Smooth muscle cell of the brain vasculature (primary cell): ENCODE results near the gene KRT79.
"Not testable (repeated sequence)": the region's sequence is repeated elsewhere in the genome, so short reads cannot be mapped to it uniquely, and the experiment has no call there.

Experiments
- DNase-seq: peaks from one replicate; pipeline ENCODE4 v3.0.0-alpha.2; 2012; ENCODE audit warnings: low read depth, low spot score

Gene KRT79

DNA sequence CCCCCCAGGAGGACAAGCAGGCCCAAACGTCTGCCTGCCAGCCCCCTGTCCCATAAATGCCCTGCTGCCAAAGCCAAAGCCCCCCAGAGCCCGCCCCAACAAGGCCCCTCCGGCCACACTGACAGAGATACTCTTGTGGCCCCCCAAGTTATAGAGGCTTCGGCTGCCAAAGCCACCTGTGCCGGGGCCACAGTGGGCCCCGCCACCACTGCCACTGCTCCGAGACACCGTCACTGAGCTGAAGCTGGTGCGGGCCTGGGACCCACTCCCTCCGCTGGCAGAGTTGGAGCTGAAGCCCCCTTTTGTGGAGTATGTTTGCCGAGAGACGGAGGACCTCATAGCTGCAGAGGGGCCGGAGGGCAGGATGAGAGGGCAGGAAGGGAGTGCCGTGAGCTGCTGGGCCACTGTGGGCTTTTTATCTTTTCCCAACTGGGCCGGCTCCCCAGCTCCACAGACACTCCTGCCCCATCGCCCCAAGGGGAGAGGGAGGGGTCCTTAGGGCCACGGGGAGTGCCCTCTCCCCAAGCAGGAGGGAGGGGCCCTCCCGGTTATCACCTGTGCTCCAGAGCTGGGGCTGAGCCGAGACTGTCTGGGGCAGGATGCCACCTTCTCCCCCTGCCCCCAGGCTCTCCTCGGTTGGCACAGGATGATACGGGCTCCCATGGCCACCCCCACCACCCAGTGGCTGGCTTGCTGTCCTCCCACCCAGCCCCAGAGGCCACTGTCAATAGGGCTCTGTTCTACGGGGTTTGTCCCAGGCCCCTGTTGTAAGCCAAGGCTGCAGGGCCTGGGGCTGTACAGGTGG is at the start of gene KRT79:
Gene KRT79, minus strand, starts transcription at position 390 of the 805 bp plus-strand sequence. Its CDS starts 51 bp downstream, at position 339.
- DNase-seq = no peak

DNA sequence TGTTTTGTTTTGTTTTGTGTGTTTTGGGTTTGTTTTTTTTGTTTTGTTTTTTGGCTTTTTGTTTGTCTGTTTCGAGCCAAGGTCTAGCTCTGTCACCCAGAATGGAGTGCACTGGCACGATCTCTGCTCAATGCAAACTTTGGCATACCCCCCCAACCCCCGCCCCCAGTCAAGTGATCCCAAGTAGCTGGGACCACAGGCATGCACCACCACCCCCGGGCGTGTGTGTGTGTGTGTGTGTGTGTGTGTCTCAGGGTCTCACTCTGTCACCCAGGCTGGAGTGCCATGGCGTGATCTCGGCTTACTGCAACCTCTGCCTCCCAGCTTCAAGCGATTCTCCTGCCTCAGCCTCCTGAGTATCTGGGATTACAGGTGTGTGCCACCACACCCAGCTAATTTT is 46.4 kb upstream of the KRT79 start:
- not testable (repeated sequence) for DNase-seq

DNA sequence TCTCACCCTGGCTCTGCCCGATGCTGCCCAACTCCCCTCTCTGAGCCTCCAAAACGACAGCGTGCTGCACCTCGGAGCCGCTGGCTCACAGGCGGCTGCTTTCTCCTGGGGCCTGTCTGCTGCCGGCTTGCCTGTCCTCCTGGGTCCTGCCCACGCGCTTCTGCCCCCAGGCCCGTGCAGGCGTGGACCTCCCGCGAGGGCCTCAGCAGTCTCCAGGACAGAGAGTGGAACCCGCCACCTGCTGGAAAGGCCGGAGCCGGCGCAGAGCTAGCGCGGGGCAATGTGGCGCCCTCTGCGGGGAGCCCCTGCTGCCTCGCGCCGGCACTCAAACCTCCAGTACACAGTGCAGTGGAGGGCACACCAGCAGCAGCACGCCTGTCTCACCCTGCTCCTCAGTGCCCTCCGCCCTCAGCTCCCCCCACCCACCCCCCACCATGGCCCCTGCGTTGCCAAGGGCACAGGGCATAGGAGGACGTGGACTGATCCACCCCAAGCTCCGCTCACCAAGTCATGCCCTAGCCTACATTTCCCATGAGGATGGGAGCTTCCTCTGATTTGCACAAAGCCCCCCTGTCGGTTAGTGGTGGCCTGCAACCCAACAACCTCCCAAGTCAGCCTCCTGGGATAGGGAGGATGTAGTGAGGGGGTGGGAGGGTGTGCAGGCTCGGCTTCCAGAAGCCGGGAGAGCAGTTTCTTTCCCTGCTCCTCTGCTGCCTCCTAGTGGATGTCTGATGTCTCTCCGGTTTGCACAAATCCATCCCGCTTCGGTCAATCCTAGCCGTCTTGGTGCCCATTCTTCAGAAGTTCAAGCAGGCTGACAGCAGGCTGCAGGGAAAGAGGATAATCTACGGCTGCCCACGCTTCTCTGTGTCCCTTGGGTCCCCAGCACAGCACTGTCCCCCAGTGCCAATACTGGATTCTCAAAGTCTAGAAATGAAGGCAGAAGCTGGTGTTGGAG is 45.6 kb upstream of the KRT79 start:
- DNase-seq = peak; percentile 68

DNA sequence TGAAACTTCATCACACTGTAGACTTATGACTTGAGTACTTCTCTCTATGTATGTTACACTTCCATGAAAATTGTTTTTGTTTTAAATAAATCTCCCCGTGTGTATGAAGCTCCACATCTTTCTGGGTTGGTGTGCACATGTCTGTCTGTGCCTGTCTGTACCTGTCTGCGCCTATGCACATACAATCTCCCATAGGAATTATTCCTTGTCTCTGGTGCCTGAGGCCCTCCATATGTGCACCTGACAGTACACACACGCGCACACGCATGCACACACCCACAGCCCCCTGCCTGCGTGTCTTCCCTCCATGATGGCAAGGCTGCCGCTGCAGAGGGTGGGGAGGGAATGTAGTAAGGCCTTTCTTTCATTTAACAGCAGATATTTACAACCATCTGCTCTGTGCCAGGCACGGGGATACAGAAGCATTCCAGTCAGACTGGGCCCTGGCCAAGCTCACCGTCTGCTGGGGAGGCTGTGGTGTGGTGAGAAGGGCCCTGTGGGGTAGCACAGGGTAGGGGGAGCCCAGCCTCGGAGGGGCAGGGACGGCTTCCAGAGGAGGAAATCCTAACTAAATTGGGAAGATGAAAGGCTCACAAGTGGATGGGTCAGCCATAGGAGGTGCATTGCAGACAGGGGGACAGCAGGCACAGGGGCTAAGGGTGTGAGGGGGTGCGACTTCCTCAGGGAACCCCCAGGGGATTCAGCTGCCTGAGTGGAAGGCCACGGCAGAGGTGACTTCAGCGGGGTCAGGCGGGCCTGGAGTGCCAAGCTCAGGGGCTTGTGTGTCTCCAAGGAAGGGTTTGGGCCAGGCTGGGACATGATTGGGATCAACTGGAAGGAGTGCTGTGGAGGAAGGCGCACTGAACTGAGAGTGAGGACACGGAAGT is 44.6 kb upstream of the KRT79 start:
- DNase-seq = no peak

DNA sequence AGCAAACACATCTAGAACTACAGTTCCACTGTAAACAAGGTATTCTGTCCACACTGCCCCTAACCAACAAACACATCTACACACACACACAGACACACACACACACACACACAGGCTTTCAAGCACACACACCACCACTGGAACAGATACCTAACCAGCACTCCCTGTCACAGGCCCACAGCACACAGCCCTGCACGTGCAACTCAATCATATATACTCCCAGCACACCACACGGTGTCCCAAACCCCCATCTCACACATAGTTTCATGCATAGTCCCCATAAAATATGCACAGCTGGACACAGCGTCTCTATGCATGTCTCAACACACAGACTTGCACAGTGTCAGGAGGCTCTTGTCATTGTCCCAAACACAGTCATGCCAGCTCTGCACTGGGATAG is 43.1 kb upstream of the KRT79 start:
- DNase-seq = no peak

DNA sequence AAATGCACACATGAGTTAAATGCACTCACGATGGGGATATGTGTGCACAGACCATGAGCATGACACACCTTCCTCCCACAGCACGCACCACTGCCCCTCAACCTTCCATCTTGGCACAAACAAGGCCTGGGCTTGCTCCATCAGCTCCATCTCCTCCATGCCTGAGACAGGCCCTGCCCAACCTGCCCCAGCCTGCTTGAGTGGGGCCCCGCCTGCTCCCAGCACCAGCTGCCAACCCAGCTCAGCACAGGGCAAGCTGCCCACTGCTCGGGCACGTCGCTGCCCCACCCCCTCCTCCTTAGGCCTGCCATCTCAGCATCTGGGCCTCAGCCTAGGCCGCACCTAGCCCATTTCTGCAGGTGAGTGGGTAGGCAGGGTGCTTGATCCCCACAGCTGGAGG is 42.3 kb upstream of the KRT79 start:
- no peak for DNase-seq

DNA sequence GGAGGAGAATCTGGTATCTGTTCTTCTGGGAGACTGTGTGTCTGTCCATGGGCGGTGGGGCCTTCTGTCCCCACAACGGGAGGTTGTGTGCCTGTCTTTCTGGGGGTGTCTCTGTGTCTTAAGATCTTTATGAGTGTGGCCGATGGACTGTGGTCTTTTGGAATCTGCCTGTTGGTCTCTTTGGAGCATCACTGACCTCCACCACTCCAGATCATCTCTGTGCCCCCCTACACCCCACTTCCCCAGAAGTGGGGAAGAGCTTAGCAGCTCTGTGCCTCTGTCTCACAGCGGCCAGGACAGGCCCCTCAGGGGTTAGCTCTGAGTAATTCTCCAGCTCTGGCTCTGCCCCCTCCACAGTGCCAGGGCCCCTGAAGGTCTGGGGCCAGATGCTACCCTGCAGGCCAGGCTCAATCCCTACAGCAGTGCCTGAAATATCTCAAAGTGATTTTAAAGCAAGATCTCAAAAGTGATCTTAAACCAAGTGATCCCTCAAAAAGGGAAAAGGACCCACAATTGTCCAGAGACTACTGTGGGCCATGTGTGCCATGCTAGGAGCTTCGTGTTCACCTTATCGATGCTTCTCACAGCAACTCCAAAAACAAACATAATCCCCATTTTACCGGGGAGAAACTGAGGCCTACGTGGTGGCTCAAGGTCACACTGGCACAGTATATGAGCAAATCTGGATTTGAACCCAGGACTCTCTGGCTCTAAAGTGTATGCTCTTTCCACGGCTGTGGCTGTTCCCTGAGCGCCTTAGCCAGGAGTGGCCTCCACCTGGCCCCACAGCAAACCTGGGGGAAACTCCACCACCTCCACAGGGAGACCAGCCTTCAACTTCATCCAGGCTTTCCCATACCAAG is 40.7 kb upstream of the KRT79 start:
- no peak for DNase-seq

DNA sequence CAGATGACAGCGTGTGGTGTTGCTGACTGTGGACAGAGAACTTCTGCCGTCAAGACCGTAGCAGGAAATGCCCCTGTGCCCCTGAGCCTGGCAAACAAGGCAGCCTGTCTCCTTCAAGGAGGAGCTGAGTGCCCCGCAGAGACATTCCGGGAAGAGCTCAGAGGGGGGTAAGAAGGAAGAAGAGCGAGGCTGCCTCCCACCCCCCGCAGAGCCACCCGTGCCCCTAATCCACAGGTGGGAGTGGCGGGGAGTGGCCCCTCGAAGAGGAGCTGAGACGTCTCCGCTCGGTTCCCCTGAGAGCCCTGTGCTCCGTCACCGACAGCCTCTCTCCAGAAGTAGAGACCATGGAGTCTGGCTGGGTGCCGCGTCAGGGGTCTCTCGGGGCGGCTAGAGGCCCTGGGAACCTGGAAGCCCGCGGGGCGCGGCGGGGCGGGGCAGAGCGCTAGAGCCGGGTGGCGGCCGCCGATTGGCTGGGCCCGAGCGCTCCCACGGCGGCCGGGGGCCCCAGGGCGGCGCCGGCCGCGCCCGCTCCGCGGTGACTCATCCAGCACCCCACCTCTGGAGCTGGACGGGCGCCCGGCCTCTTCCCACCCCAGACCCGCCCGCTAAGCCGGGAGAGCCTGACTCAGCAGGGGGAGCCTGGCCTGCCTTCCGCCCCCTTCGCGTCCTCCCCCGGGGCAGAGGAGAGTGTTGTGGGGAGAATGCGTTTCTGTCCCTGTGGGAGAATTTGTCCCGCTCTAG is 39.9 kb upstream of the KRT79 start:
- DNase-seq = peak; percentile 76

DNA sequence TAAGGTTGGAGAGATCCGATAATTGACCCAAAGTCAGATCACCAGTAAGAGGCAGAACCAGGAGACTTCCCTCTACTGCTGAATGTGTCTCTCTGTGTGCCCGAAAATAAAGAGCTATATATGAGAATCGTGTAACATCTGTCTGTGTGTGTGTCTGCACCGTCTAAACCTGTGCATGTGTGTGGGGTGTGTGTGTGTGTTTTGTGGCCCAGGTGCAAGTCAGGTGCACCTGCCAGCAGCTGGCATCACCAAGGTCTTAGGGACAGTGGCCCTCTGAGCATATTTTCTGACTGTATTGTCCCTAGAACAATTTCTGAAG is 39.4 kb upstream of the KRT79 start:
- no peak for DNase-seq

DNA sequence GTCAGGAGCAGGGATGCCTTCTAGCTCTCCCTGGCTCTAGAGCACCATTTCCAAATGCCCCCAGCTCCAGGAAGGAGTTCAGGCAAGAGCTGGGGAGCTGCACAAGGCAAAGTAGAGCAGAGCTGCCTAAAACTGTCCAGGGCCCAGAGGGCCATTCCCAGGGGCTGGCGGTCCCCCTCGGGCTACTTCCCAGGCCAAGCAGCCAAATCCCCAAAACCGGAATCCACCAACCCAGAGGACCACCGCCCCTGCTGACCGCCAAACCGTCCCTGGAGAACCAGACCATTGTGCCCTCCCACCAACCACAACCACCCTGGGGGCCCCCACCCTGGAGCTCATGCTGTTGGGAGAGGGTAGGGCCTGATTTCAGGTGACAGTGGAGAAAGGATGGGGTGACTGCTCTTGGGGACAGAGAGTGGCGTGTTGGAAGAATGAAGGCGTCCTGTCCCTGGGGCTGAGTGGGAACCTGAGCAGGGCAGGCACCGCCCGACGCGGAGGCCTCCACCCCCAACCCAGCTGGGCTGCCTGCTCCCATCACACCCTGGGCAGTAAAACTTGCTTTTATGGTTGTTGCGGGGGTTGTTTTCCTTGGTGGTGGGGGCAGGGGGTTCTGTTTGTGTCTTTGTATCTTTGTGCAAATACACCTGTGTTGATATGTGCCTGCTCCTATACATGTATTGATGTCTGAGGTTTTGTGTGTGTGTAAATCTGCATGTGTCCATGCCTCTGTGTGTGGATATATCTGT is 38.7 kb upstream of the KRT79 start:
- DNase-seq = no peak

DNA sequence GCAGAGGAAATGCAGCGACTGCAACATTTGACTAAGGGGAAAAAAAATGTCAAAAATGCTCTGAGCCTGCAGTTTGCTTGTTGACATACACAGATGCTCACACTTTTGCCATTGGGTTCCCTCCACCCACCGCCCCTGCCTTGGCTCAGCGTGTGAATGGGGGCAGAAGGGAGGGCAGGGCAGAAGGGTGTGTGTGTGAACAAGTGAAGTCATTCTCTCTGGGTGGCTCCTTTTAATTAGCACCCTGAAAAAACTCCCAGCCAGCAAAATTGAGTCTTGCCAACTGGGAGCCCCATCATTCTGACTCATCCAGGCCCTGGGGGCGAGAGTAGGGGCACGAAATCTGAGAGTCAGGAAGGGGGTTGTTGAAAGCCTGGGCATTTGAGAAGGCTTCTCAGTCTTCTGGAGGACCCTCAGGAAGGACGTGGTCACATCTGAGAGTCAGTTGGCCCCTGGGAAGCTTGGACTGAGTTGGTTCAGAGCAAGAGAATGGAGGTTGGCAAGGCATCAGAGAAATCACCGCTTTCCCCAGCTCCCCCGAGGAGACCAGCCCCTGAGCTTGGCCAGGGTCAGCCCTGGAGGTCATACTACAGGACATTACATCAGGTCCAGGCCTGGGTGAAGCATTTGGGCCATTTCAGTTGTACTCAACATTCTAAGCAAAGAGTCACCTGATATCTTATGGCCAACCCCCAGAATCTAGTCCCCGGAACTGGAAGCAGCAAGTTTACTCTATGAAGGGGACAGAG is 37.4 kb upstream of the KRT79 start:
- DNase-seq = peak; percentile 39

DNA sequence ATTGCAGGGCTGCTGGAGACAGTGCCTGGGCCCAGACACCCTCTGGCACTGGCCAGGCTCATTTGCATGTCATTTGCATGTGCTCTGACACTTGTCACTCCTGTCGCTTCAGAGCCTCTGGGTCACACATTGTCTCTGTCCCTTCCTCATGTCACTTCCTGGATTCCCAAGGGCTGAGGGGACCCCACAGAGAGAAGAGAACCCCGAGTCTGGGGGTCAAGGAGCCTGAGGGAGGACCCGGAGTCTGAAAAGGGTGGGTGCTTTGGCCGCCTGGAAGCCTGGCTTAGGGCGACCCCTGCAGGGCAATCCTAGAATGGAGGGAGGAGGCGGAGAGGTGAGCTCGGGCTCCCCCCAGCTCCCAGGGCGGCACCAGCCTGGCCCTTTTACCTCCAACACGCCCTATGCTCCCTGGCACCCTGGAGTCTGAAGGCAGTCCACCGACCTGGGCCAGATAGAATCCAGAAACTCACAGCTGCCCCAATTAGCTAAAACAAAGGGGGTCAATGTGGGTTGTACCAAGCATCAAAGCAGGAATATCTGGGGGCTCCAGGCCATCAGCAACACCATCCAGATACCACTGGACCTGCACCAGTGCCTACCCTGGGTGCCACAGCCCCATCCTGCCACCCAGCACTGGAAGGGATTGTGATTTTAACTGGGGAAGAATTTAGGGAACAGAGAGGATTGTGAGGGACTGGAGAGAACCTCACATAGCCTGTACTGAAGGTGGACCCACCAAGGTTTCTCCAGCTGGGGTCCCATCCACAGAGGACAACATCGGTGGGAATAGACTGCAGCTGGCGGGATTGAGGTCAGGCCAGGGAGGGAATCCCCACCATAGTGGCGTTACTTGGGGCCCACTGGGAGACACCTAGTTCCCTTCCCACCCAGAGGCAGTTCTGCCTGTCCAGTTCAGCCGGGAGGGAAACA is 36.5 kb upstream of the KRT79 start:
- no peak for DNase-seq

DNA sequence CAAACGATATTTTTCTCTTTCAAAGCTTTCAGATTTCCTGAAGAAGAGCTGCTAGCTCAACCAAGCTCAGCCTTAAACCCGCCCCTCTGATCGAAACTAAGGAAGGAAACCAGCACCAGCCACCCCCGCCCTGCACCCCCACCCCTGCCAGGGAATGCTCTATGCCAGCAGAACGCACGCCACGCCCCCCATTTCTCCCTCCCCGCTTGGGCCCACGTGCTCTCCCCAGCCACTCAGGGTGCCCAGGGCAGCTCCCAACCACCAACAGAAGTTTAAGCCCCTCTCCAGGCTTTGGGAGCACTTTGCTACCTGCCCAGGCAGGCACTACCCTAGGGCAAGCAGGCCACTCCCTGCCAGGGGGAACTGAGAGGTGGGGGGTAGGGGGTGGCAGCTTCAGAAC is 33.5 kb upstream of the KRT79 start:
- DNase-seq = no peak

DNA sequence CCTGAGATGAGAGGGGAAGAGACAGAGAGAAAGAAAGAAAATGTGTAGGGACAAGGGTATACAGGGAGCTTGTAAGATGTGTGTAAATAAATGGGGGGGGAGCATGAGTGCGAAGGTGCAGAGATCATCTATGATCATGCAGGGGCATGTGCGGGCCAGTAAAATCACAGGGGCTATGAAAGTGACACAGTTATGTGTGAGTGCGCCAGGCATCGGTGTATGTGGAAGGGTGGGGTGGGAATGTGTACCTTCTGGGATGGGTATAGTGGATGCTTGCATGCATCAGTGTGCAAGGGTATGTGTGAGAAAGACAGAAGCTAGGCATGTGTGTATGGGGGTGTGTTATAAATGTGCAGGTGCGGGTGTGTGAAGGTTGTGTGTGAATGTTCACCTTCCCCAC is 33.0 kb upstream of the KRT79 start:
- no peak for DNase-seq

DNA sequence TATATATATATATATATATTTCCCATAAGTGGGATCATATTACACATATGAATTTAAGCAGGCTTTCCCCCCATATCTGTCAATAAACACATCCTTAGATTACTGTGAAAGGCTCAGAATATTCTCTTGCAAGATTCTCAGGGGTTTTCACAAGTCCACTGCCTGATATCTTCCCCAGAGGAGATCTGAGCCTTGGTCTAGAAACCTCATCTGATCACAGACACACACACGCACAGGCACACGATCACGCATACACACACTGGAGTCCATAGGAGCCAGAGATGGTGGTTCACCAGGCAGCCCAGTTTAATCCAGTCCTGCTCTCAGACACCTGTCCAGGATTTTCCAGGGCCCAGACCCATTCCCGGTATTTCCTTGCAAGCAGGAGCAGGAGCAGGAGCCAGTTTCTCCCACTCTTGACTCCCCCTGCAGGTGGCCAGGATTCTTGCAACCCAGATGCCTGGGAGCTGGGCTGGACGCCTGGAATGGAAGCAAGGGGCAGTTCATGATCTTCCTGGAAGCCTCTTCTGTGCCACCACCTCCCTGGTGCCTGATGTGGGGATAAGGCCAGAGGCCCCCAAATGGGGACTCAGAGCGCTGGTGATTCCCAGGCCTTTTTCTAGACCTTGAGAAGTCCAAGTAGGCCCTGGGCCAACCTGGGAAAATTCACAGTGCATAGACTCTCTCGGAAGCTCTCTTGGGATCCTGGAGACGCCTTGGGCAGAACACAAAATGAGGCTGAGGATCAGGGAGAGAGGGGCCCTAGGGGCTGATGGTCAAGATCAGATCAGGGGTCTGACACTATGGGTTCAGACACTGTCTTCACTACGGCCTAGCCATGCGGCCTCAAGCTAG is 31.2 kb upstream of the KRT79 start:
- peak; percentile 52 for DNase-seq

DNA sequence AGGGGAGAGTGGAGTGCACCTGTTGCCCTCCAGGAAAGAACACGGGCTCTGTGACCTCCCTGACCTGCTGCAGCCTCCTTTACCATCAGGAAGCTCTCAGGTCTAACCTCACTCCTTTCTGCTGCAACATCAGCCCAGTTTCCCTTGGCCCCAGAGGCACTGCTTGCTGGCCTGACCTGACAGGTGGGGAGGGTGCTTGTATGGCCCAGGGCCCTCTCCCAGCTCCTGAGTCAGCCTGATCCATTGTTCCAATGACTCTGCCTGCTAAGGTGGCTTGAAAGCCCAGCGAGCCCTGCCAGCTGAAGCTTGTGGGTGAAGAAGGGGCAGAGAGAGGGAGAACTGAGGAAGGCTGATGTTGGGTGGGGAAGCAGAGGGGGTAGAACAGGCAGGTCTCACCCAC is 27.9 kb upstream of the KRT79 start:
- DNase-seq = no peak

DNA sequence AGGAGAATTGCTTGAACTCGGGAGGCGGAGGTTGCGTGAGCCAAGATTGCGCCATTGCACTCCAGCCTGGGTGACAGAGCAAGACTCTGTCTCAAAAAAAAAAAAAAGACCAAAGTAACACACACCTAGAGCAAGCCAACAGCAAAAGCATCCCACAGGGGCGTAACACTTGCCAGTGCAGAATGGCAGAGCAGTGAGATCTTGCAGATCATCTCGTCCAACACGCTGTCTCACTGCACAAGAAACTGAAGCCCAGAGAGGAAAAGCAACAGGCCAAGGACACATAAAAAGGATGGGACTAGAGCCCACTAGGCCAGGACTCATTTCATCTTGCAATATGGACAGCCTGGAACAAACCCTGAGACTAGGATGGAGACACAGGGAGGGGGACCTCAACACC is 27.4 kb upstream of the KRT79 start:
- no peak for DNase-seq
